GM19467 (cell line): ENCODE data around the gene JDP2.
"Not testable (repeated sequence)": the region's sequence is repeated elsewhere in the genome, so short reads cannot be mapped to it uniquely, and the experiment has no call there.

Experiments
- ATAC-seq: cut with Tn5 transposase; IDR thresholded peaks from one replicate; pipeline ENCODE4 v1.9.1; 2021; ENCODE audit warnings: mild to moderate bottlenecking, moderate library complexity; ENCODE audit not compliant: unreplicated experiment

JDP2 gene

GRCh38 chr14:75454963-75455546 is 27.2 kb downstream of the JDP2 start:
- ATAC-seq: no peak

- no peak for ATAC-seq
Measured at GRCh38 chr14:75456069-75456996, 28.5 kb downstream of the JDP2 start.

GRCh38 chr14:75456997-75457335 is 29.1 kb downstream of the JDP2 start:
- ATAC-seq: no peak

DNA sequence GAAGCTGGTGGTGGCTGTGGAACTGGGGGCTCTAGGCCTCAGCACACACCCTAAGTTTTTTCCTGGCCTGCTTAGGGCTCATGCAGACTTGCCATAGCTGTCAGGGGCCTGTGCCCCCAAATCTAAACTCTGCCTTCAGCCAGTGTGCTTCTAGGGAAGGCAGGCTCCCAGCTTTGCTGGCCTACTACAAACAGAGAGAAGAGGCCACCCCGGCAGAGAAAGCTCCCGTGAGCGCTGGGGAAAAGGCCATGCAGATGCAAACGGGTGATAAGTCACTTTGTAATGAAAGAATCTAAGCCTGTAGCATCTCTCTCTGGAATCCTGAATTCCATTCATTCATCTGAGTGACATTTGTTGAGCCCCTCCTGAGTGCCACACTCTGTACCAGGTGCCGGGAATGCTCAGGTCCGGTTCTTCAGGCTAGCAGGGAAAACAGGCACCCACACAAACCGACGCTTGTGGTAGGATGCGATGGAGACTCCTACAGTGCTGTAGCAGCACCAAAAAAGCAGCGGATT is 29.9 kb downstream of the JDP2 start:
- no peak for ATAC-seq

DNA sequence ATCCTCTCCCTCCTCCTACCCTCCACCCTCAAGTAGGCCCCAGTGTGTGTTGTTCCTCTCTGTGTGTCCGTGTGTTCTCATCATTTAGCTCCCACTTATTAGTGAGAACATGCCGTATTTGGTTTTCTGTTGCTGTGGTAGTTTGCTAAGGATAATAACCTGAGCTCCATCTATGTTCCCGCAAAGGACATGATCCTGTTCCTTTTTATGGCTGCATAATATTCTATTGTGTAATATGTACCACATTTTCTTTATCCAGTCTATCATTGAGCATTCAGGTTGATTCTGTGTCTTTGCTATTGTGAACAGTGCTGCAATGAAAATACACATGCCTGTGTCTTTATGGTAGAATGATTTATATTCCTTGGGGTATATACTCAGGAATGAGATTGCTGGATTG is 30.5 kb downstream of the JDP2 start:
- no peak for ATAC-seq

GRCh38 chr14:75459099-75459741 is 31.4 kb downstream of the JDP2 start:
- ATAC-seq: no peak

DNA sequence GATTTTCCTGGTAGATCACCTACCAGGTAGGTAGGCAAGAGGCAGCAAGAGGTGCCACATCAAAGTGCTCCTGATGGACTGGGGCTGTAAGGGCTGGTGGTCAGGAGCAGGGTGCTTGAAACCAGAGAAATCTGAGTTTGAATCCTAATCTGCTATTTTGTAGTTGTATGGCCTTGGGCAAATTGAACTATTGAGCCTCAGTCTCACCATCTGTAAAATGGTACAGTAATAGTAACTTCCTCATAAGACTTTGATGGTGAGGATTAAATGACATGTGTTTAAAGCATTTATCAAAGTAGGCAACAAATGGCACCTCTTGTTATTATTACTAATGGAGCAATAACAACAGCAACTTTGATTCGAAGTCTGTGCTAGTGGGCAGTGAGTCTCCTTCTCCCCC is 32.0 kb downstream of the JDP2 start:
- ATAC-seq: no peak

- ATAC-seq: no peak
Measured at GRCh38 chr14:75460394-75460793, 32.6 kb downstream of the JDP2 start.

DNA sequence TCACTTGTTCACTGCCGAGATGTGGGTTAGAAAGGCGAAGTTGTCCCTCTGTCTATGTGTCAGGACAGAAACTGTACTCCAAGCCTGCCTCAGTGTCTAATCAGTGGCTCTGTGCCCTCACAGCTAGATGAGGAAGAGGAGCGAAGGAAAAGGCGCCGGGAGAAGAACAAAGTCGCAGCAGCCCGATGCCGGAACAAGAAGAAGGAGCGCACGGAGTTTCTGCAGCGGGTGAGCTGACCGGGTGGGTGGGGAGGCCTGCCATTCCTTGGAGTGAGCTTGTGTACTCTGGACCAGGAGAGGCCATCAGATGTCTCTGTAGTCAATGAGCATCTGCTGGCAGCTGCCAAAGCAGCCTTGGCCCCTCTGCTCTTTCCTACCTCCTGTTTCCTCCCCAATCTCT is 33.5 kb downstream of the JDP2 start:
- ATAC-seq: no peak

DNA sequence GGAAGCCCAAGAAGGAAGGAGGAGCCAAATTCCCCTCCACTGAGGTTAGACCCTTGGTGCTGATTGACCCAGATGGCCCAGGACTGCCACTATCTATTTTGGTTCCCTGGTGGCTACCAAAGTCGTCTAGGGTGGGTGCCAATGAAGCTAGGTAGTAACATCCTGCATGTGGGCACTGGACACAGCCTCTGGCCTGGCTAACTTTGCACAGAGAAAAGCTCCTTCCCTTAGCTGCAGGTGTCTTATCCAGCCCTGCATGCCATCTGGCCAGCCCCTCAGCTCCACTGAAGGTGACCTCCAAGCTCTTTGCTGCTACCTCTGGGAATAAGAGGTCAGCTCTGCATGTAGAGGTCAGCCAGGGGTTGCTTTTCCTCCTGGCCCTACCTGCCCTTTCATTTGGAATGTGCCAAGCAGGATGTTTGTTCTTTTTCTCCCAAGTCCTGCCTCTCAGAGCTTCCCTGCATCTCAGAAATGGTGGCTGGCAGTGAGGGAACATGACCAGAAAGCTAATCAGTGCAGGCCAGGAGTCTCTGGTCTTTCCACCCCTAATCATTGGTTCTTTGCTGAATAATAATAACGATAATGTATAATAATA is 34.0 kb downstream of the JDP2 start:
- no peak for ATAC-seq

DNA sequence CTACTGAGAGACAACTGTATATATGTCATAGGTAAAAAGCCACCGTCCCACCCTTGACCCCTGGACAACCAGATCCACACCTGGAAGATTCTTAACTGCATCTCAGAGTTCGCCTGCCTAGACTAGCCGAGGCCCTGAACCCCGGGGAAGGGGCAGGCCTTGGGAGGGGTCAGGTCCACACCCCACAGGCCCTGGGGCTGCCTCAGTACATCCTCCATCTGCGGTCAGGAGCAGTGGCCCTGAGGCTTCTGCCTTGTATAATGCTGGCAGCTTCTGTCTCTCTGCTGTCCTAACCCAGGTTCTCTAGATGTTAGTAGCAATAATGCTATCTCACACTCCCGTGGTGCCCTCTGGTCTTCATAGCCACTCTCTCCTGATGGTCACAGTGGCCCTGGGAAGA is 36.8 kb downstream of the JDP2 start:
- no peak for ATAC-seq

GRCh38 chr14:75467763-75468162 is 39.9 kb downstream of the JDP2 start:
- ATAC-seq: no peak

DNA sequence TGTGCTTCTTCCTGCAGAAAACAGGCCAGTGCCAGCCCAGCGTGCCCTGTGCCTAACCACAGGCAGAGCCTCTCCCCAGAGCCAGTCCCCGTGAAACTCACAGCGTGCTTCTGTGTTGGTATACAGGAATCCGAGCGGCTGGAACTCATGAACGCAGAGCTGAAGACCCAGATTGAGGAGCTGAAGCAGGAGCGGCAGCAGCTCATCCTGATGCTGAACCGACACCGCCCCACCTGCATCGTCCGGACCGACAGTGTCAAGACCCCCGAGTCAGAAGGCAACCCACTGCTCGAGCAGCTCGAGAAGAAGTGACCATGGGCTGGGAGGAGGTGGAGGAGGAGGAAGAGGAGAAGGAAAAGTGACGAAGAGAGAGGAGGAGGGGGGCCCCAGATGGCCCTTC is 41.3 kb downstream of the JDP2 start:
- no peak for ATAC-seq

GRCh38 chr14:75469606-75470237 is 41.9 kb downstream of the JDP2 start:
- no peak for ATAC-seq

GRCh38 chr14:75470238-75470797 is 42.5 kb downstream of the JDP2 start:
- no peak for ATAC-seq

- ATAC-seq: no peak
Measured at GRCh38 chr14:75471059-75471458, 43.2 kb downstream of the JDP2 start.

DNA sequence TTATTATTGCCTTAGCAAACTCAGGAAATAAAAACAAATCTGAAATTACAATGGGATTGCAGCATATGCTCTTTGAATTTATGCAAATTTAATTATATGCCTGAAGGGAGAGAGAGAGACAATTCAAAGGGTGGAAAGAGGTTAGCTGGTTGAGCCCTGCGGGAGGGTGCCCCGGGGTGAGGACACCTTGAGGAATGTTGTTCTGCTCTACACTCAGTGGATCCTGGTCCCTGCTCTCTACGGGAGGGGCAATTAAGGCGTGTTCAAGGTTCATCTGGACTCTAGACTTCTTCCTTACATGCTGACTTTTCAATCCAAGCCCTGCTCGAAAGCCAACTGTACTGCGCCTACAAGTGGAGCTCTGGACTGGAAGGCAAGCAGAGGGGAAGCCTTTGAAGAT is 46.3 kb downstream of the JDP2 start:
- ATAC-seq: not testable (repeated sequence)

DNA sequence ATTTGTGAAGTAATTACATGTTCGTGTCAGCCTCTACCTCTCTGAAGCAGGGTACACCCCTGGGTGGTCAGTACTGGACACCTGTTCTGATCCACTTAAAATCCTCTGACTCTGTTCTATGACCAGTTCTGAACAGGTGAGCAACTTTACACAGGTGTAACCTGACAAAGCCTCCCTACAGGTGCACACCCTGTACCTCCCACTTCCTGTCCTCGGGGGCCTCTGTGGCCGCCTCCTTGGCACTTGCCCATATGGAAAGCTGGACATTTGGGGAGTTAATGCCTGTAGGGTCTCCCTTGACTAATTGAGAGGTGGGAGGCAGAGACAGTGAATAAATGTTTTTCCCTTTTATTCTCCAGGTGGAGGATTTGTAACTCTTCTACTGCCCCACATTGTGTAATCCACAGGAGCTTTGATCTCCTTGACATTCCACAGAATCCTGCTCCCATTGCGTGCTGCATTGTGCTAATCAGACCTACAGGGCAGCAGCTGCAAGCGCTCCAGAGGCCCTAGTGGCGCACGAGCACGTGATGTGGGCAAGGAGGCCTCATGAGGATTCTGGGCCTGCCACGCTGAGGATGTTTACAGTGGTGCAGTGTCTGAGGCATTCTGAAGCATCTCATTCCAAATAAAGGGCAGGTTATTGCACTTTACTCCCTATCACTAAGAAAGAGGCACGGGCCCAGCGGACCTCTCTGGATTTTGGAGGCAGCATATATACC is 48.6 kb downstream of the JDP2 start:
- ATAC-seq: no peak

- ATAC-seq: no peak
Measured at GRCh38 chr14:75477881-75478280, 50.1 kb downstream of the JDP2 start.
